HL-60/S4 treated with phorbol 12-myristate 13-acetate at 8.2 ng/mL for 4 days and 3 days (cell line): ENCODE data around the gene HBG1.

ENCODE experiments used
- in situ Hi-C: fragments of 300-500 bp; cut with MboI; formaldehyde crosslinking; loops from 2 replicates; pipeline ENCODE4 v1.15.0; 2022; ENCODE audit warnings: low sequenced_read_pairs

HBG1 gene

DNA sequence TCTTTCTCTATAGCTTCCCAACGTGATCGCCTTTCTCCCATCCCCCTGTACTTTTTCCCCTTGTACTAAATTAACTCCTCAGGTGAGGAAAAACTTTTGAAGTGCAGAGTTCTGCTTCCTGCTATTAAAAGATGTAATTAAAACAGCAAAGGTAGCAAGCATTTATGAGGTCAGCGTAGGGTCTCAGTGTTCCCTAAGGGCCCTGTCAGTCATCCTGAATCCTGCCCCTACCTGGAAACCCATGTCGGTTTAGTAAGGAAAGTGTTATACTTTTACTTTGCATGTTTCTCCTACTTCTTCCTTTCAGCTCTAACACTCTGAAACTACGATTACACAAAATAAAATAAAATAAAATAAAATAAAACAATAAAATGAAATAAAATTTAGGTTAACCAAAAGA lies 21.5 kb downstream of the HBG1 start:
- in situ Hi-C loops: no loop called here

DNA sequence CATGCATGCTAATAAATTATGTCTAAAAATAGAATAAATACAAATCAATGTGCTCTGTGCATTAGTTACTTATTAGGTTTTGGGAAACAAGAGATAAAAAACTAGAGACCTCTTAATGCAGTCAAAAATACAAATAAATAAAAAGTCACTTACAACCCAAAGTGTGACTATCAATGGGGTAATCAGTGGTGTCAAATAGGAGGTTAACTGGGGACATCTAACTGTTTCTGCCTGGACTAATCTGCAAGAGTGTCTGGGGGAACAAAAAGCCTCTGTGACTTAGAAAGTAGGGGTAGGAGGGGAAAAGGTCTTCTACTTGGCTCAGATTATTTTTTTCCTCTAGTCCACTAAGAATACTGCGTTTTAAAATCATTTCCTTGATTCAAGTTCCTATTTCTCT lies 22.0 kb downstream of the HBG1 start:
- in situ Hi-C loops: no loop called here

DNA sequence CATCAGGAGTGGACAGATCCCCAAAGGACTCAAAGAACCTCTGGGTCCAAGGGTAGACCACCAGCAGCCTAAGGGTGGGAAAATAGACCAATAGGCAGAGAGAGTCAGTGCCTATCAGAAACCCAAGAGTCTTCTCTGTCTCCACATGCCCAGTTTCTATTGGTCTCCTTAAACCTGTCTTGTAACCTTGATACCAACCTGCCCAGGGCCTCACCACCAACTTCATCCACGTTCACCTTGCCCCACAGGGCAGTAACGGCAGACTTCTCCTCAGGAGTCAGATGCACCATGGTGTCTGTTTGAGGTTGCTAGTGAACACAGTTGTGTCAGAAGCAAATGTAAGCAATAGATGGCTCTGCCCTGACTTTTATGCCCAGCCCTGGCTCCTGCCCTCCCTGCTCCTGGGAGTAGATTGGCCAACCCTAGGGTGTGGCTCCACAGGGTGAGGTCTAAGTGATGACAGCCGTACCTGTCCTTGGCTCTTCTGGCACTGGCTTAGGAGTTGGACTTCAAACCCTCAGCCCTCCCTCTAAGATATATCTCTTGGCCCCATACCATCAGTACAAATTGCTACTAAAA lies 22.8 kb downstream of the HBG1 start, which contains the start of gene HBB:
Gene HBB, minus strand, starts transcription at position 340 of the 579 bp plus-strand sequence. Its CDS starts 50 bp downstream, at position 290.
- in situ Hi-C loops: no loop called here

DNA sequence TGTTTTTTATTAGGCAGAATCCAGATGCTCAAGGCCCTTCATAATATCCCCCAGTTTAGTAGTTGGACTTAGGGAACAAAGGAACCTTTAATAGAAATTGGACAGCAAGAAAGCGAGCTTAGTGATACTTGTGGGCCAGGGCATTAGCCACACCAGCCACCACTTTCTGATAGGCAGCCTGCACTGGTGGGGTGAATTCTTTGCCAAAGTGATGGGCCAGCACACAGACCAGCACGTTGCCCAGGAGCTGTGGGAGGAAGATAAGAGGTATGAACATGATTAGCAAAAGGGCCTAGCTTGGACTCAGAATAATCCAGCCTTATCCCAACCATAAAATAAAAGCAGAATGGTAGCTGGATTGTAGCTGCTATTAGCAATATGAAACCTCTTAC lies 24.2 kb downstream of the HBG1 start:
- in situ Hi-C loops: no loop called here

DNA sequence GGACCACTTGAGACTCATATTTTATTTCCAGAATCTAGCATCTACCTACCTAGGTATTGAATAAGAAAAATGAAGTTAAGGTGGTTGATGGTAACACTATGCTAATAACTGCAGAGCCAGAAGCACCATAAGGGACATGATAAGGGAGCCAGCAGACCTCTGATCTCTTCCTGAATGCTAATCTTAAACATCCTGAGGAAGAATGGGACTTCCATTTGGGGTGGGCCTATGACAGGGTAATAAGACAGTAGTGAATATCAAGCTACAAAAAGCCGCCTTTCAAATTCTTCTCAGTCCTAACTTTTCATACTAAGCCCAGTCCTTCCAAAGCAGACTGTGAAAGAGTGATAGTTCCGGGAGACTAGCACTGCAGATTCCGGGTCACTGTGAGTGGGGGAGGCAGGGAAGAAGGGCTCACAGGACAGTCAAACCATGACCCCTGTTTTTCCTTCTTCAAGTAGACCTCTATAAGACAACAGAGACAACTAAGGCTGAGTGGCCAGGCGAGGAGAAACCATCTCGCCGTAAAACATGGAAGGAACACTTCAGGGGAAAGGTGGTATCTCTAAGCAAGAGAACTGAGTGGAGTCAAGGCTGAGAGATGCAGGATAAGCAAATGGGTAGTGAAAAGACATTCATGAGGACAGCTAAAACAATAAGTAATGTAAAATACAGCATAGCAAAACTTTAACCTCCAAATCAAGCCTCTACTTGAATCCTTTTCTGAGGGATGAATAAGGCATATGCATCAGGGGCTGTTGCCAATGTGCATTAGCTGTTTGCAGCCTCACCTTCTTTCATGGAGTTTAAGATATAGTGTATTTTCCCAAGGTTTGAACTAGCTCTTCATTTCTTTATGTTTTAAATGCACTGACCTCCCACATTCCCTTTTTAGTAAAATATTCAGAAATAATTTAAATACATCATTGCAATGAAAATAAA lies 24.8 kb downstream of the HBG1 start:
- in situ Hi-C loops: no loop called here

DNA sequence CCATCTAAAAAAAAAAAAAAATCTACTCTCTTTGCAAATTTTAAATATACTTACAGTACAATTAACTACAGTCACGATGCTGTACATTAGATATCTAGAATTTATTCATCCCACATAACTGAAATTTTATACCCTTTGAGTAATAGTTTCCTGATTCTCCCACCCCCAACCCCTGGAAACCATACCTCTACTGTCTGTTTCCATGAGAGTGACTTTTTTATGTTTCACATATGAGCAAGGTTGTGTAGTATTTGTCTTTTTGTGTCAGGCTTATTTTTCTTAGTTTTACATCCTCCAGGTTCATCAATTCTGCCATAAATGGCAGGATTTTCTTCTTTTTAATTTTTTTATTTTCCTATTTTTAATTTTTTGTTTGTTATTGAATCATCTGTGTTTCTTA lies 26.0 kb downstream of the HBG1 start:
- in situ Hi-C loops: no loop called here

DNA sequence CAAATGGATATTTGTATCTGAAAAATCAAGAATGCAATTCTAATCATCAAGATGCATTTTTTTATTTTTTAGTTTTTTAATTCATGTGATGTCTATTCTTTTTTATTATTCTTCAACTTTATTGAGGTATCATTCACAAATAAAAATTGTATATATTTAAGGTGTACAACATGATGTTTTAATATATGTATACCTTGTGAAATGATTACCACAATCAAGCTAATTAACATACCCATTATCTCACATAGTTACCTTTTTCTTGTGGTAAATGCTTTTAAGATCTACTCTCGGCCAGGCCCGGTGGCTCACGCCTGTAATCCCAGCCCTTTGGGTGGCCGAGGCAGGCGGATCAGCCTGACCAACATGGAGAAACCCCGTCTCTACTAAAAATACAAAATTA lies 26.5 kb downstream of the HBG1 start:
- in situ Hi-C loops: no loop called here

DNA sequence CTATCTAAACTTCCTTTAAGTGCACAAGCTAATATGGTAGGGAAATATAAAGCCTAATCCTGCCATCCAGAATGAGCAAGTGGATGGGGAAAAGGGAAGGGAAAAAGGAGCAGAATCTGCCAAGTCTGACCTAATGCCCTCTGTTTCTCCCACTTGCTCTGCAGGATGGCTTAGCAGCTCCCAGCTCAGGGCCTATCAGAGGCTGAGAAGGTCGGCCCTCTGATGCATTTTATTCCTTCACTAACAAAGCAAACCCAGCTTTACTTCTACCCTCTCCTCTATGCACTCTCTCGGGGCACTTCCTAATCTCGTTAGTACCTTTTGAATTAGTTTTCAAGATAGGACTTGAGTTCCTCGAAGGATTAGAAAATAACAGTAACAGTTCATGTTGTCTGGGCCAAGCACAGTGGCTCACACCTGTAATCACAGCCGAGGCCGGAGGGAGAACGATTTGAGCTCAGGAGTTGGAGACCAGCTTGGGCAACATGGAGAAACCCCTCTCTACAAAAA lies 39.2 kb downstream of the HBG1 start:
- in situ Hi-C loops: no loop called here

DNA sequence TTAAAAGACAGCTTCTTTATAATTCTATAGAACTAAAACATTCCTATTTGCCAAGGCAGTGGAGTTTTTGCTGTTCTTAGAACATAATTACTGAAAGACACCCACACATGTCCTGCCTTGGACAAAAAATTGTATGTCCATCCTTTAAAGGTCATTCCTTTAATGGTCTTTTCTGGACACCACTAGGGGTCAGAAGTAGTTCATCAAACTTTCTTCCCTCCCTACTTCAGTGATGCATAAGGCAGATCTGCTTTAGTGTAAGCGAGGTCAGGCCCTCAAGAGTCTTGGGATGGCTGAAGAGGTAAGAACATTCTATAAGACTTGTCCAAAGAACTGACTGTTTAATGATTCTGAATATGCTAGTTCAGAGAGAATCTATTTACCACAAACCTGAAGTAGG lies 44.9 kb downstream of the HBG1 start:
- in situ Hi-C loops: no loop called here

DNA sequence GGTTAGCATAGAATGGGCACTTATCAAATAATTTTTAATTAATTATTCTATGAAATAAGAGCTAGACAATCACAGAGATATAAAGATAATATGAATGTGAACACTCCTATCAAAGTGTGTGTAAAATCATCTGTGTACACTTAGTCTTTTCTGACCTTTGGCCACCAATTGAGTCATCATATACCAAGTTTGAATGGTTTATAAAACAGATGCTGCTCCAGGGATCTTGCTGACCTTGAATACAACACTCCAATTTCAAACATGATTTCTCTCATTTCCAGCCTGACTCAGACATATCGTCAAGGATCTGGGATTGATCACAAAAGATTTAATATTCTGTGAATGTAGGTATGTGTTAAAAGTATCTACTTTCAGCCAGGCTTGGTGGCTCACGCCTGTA lies 46.3 kb downstream of the HBG1 start:
- in situ Hi-C loops: no loop called here

DNA sequence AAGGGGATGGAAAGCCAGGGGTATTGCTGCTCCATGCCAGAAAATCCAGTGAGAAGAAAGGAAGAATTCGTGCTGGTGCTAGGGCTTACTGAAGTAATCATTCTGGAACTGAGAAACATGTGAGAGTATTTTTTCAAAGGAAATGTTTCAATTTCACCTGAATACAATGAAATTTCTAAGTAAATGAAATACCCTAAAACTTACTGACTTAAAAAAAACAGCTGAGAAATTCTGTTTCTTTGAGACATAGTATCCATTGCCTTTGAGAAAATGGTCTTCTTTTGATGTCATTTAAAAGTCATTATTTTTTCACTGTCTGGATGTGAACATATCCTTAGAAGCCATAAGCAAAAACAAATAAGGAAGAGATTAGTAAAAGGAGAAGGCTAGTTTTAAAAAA lies 49.1 kb downstream of the HBG1 start, which contains the start of gene OR51V1:
Gene OR51V1, minus strand, starts transcription at position 101 of the 400 bp plus-strand sequence. Its CDS starts 0 bp downstream, at position 101.
- in situ Hi-C loops: no loop called here

DNA sequence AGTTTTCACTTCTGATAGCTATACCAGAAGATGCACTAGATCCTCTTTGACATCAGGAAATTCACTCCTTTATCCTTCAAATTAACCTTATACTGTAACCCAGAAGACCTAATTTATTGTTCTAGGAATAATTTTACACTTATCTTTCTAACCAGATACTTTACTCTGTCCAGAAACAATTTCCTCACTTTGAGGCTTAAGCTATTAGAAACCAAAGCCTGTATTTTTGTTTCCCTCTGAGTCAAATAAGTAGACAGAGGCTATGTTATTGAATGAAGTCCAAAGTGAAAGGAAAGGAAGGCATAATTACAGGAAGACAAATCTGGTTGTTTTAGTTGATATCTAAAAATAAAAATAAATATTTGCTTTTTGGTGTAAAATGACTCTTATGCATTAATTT lies 51.4 kb downstream of the HBG1 start:
- in situ Hi-C loops: no loop called here
